Ovary (tissue), 3 donors: ENCODE data around the gene CSTA.

ENCODE experiments used
- CTCF ChIP-seq, 3 donors: fragments of 450-650 bp in 2 of 3; fragments of 200-600 bp in 1 of 3; IDR thresholded peaks; one replicate each; pipeline versions ENCODE4 v1.5.1 to v1.8.0; 2016 to 2022; ENCODE audit warnings: antibody characterized with exemption in 3 of 3, mild to moderate bottlenecking in 1 of 3
- EP300 ChIP-seq: sonication (generic); formaldehyde crosslinking; IDR thresholded peaks from one replicate; pipeline ENCODE4 v1.6.1; 2017; ENCODE audit warnings: antibody characterized with exemption
- POLR2A ChIP-seq: fragments of 450-650 bp; IDR thresholded peaks from one replicate; pipeline ENCODE4 v1.6.1; 2017; ENCODE audit warnings: antibody characterized with exemption, mild to moderate bottlenecking, moderate library complexity
- donor health status: DM: no; HTN: no; CAD: no.

DNA sequence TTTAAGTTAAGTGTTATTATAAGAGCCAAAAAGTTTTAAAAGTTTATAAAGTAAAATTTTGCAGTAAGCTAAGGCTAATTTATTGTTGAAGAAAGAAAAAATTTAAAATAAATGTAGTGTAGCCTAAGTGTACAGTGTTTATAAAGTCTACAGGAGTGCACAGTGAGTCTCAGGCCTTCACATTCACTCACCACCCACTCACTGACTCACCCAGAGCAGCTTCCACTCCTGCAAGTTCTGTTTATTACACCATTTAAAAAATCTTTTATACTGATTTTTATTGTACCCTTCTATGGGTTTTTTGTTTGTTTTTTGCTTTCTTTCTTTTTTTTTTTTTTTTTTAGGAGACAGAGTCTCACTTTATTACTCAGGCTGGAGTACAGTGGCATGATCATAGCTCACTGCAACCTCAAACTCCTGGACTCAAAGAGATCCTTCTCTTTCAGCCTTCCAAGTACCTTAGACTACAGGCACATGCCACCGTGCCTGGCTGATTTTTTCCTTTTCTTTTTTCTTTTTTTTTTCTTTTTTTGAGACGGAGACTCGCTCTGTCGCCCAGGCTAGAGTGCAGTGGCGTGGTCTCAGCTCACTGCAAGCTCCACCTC lies 25.9 kb downstream of the CSTA start:
- TF ChIP-seq CTCF (IDR thresholded peaks at IDR 0.05), result no peak
- no peak for TF ChIP-seq EP300
- no peak for TF ChIP-seq POLR2A
